OCI-LY3 (cell line): ENCODE data around the gene CACNA2D1.

ENCODE experiments used
- H2AFZ ChIP-seq: fragments of 200-600, 300-600 bp; shearing (Covaris generic); 2 replicates; pipeline ENCODE4 v1.6.0; 2014; ENCODE audit warnings: antibody characterized with exemption, low read depth, low read length
- H3K27ac ChIP-seq: fragments of 200-600, 300-600 bp; sonication (generic); 2 replicates; pipeline ENCODE4 v1.5.1; 2014; ENCODE audit warnings: mild to moderate bottlenecking, low read length, moderate library complexity, mixed read lengths
- H3K27me3 ChIP-seq: fragments of 200-600, 300-600 bp; sonication (generic); 2 replicates; pipeline ENCODE4 v1.6.1; 2014; ENCODE audit warnings: low read depth, low read length, mixed read lengths
- H3K36me3 ChIP-seq: fragments of 200-600, 300-600 bp; sonication (generic); replicated peaks from 2 replicates; pipeline ENCODE3; 2014; ENCODE audit warnings: low read depth, low read length, mixed read lengths
- H3K4me1 ChIP-seq: fragments of 300-600, 200-600 bp; sonication (generic); 2 replicates; pipeline ENCODE4 v1.6.1; 2014; ENCODE audit warnings: low read length, mixed read lengths
- H3K4me2 ChIP-seq: fragments of 200-600, 300-600 bp; sonication (generic); 2 replicates; pipeline ENCODE4 v1.6.1; 2014; ENCODE audit warnings: low read length, mixed read lengths
- H3K4me3 ChIP-seq: fragments of 300-600, 200-600 bp; sonication (generic); 2 replicates; pipeline ENCODE4 v1.5.1; 2014; ENCODE audit warnings: antibody characterized with exemption, mild to moderate bottlenecking, low read length, moderate library complexity
- H3K79me2 ChIP-seq: fragments of 300-600, 200-600 bp; shearing (Covaris generic); 2 replicates; pipeline ENCODE4 v1.6.1; 2014; ENCODE audit warnings: mild to moderate bottlenecking, low read length, mixed read lengths
- H3K9ac ChIP-seq: fragments of 300-600, 200-600 bp; shearing (Covaris generic); 2 replicates; pipeline ENCODE4 v1.6.0; 2014; ENCODE audit warnings: mild to moderate bottlenecking, low read length, moderate library complexity
- H3K9me3 ChIP-seq: fragments of 200-600, 300-600 bp; shearing (Covaris generic); 2 replicates; pipeline ENCODE4 v1.6.1; 2014; ENCODE audit warnings: low read length, mixed read lengths; ENCODE audit not compliant: insufficient read depth
- H4K20me1 ChIP-seq: fragments of 200-600, 300-600 bp; sonication (generic); 2 replicates; pipeline ENCODE4 v1.6.1; 2016; ENCODE audit warnings: low read length, mixed read lengths; ENCODE audit not compliant: insufficient read depth
- CTCF ChIP-seq: fragments of 200-600, 300-600 bp; sonication (generic); IDR thresholded peaks from 2 replicates; pipeline ENCODE4 v1.5.1; 2014; ENCODE audit warnings: antibody characterized with exemption, low read length, low read depth
- EZH2phosphoT487 ChIP-seq: fragments of 200-600 bp; shearing (Covaris generic); IDR thresholded peaks from 2 replicates; pipeline ENCODE4 v1.6.1; 2018; ENCODE audit warnings: antibody characterized with exemption, mixed run types, low read depth

CACNA2D1 gene

GRCh38 chr7:82464372-82464771, 20.8 kb upstream of the CACNA2D1 start:
- Histone ChIP-seq H4K20me1 (no peaks in the 10 kb centered on the region), H3K36me3 (no peaks in the 10 kb centered on the region)

DNA sequence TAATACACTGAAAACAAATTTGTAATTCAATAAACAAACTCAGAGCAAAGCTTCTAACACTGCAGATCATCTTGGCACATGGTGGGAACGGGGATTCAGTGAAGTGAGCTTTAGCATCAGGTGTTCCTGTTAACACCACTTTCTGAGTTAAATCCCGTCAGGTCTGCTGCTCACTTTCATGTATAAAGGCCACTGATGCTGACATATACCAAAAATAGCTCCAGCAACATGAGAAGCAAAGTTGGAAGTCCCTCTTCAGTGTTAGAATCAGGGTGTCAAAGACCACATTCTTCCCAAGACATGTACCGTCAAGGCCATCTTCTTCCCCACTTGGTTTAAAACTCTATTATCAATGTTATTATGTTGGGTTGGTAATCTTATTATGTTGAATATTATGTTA, 11.7 kb upstream of the CACNA2D1 start:
- Histone ChIP-seq H4K20me1 (no peaks in the 10 kb centered on the region), H3K4me1 (no peaks in the 10 kb centered on the region), H3K4me2 (no peak overlapping the region), H3K27ac (no peak overlapping the region), H3K9me3 (no peaks in the 10 kb centered on the region), H3K9ac (no peak overlapping the region), H3K36me3 (no peaks in the 10 kb centered on the region), H3K79me2 (no peaks in the 10 kb centered on the region), H3K27me3 (no peaks in the 10 kb centered on the region), H3K4me3 (no peak overlapping the region), H2AFZ (no peak overlapping the region)
- TF ChIP-seq EZH2phosphoT487 (no peak), CTCF (no peak)

More at GRCh38 chr7:82464372-82464771, 20.8 kb upstream of the CACNA2D1 start:
- Histone ChIP-seq H2AFZ (no peak overlapping the region), H3K27me3 (no peaks in the 10 kb centered on the region), H3K9ac (no peak overlapping the region), H3K4me3 (no peak overlapping the region), H3K4me2 (no peak overlapping the region), H3K9me3 (no peaks in the 10 kb centered on the region), H3K79me2 (no peaks in the 10 kb centered on the region), H3K4me1 (no peaks in the 10 kb centered on the region), H3K27ac (no peak overlapping the region)
- TF ChIP-seq EZH2phosphoT487 (no peak), CTCF (no peak)

- H3K79me2 ChIP-seq, result no peaks in the 10 kb centered on the region
- H4K20me1 ChIP-seq, result no peaks in the 10 kb centered on the region
- TF ChIP-seq CTCF (no peak), EZH2phosphoT487 (no peak)
- no peak overlapping the region for H2AFZ ChIP-seq
- H3K4me3 ChIP-seq, result no peak overlapping the region
- no peaks in the 10 kb centered on the region for H3K27me3 ChIP-seq
- no peak overlapping the region for H3K4me2 ChIP-seq
- no peaks in the 10 kb centered on the region for H3K36me3 ChIP-seq
- H3K4me1 ChIP-seq, result peaks cover 4% of the 10 kb centered on the region; the same call in 1 of the 2 replicates
- H3K9me3 ChIP-seq, result no peaks in the 10 kb centered on the region
- no peak overlapping the region for H3K9ac ChIP-seq
- H3K27ac ChIP-seq, result no peak overlapping the region
These were observed 7.2 kb upstream of the CACNA2D1 start for GRCh38 chr7:82450759-82451158.

- Histone ChIP-seq H3K79me2 (no peaks in the 10 kb centered on the region), H3K36me3 (no peaks in the 10 kb centered on the region), H3K4me3 (no peak overlapping the region), H3K27ac (no peak overlapping the region), H2AFZ (no peak overlapping the region), H3K27me3 (no peaks in the 10 kb centered on the region), H4K20me1 (no peaks in the 10 kb centered on the region), H3K4me1 (peaks cover 4% of the 10 kb centered on the region; the same call in 1 of the 2 replicates), H3K9ac (no peak overlapping the region), H3K4me2 (no peak overlapping the region), H3K9me3 (no peaks in the 10 kb centered on the region)
- TF ChIP-seq EZH2phosphoT487, result no peak
- TF ChIP-seq CTCF, result no peak
These were observed 6.3 kb upstream of the CACNA2D1 start for GRCh38 chr7:82449910-82450309.
